Mesenteric fat pad (tissue), 1 donor: ENCODE results near the gene SPEN. TPM values are rescaled to one million over a fixed set of nuclear protein-coding genes. Genes with fewer than 3 reads are reported as not detected.
"Not testable (repeated sequence)": the region's sequence is repeated elsewhere in the genome, so short reads cannot be mapped to it uniquely, and the experiment has no call there.

Source experiments
- DNase-seq: peaks from one replicate; pipeline ENCODE4 v3.0.0-alpha.2; 2020; ENCODE audit warnings: low spot score
- total RNA-seq: library from RNA; stranded (reverse); fragmentation: NEBNext Ultra II Directional; extraction: Animal tissue kit (Norgen Biotek cat#: 25700); gene quantifications from one replicate; pipeline ENCODE4 v1.2.1, GENCODE V29; 2021
- donor health status: DM: yes; HTN: yes; CAD: no.

SPEN gene
- total RNA-seq, 1 donor from 2014 or later = 92.0 TPM

DNA sequence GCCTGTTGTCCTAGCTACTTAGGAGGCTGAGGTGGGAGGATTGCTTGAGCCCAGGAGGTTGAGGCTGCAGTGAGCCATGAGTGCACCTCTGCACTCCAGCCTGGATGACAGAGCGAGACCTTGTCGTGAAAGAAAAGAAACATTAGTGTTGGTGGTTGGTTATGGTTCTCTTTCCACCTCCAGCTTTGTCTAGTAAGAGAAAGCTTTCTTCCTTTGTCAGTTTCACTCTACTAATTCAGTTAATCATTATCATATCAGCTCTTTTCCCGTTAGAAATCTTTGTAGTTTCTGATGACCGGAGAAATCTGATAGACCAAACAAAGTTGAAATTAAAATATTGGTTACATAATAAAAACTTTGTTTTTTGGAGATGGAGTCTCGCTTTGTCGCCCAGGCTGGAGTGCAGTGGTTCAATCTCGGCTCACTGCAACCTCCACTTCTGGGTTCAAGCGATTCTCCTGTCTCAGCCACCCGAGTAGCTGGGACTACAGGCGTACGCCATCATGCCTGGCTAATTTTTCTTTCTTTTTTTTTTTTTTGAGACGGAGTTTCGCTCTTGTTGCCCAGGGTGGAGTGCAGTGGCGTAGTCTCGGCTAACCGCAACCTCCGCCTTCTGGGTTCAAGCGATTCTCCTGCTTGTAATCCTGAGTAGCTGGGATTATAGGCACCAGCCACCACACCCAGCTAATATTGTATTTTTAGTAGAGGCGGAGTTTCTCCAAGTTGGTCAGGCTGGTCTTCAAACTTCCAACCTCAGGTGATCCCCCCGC, 49.5 kb downstream of the SPEN start:
- DNase-seq = not testable (repeated sequence)

DNA sequence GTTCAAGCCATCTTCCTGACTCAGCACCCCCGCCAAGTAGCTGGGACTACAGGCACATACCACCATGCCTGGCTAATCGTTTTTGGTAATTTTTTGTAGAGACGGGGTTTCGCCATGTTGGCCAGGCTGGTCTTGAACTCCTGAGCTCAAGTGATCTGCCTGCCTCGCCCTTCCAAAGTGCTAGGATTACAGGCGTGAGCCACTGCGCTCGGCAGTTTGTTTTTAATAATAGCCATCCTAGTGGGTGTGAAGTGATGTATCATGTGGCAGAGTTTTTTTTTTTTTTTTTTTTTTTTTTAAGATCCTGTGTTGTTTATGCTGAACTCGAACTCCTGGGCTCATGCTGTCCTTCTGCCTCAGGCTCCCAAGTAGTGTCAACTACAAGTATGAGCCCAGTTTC, 51.8 kb downstream of the SPEN start:
- DNase-seq = no peak

DNA sequence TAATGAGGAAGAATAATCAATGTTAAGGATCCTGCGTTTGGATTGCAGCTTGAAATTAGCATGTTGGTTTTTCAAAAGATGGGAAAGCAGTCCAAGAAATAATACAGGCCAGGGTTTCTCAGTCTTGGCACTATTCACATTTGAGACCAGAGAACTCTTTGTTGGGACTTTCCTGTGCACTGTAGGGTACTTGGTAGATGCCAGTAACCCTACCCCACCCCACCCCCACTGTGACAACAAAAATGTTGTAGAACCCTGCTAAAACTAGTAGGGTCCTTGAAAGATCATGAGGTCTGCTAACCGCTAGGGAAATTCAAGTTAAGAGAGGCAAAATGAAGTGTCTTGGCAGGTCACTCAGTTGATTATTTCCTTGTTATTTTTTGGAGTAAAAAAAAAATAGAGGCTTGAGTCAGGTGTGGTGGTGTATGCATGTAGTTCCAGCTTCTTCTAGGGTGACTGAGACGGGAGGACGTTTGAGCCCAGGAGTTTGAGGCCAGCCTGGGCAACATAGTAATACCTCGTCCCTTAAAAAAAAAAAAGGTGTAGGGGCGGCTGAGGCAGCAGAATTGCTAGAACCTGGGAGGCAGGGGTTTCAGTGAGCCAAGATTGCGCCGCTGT, 53.3 kb downstream of the SPEN start:
- no peak for DNase-seq

DNA sequence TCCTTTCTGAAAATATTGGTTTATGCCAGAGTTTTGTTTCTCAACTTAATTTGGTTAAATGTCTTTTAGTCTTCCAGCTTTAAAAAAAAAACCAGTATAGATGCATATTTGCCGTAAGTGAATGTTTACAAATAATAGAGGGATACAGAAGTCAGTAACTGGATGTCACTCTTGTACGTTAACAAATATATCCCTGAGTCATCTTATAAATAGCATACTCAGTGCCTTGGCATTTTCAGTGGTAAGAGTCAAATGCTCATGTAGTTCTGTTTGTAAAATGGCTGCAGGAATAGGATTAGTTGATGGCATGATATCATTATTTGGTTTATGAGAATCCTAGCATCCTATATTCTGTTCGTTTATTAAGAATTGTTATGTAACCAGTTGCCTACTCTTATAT, 55.4 kb downstream of the SPEN start:
- no peak for DNase-seq

DNA sequence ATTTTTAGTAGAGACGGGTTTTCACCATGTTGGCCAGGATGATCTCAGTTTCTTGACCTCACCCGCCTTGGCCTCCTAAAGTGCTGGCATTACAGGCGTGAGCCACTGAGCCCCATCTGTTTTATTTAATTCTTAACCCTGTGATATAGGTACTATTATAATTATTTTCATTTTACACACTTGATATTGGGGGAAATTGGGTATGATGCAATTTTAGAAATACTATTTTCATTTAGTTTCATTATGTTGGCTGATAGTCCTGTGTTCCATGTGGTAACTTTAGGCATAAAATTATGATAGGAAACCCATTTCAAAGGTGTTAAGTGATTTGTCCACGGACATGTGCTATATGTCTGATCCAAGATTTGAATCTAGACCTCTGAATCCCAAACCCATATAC, 61.1 kb downstream of the SPEN start:
- no peak for DNase-seq

DNA sequence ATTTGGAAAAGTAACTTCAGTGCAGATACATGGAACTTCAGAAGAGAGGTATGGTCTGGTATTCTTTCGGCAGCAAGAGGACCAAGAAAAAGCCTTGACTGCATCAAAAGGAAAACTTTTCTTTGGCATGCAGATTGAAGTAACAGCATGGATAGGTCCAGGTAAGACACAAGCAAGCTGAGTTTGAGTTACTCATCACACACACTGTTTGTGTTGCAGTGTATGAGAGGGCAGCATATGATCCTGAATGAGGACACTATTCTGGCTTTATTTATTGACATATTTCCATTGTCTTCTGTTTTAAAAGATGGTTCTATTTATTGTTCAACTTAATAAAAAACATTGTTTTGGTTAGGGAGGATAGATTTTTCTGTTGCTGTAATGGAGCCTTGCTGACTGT, 63.6 kb downstream of the SPEN start:
- DNase-seq = no peak

DNA sequence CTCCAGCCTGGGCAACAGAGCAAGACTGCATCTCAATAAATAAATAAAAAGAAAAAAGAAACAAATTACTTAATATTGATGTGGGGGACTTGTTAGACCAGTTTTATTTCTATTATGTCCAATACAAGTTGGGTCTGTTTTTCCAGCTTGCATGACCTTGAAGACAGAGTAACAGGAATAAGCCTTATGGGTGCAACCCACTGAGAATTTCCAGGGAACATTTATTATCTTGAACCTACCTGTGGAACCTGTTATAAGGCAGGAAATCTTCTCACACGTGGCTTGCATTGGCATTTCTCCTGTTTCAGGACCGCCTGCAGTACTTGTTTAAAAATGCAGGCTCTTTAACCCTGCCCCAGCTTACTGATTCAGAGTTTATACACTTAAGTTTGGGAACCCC, 64.4 kb downstream of the SPEN start:
- DNase-seq = no peak

DNA sequence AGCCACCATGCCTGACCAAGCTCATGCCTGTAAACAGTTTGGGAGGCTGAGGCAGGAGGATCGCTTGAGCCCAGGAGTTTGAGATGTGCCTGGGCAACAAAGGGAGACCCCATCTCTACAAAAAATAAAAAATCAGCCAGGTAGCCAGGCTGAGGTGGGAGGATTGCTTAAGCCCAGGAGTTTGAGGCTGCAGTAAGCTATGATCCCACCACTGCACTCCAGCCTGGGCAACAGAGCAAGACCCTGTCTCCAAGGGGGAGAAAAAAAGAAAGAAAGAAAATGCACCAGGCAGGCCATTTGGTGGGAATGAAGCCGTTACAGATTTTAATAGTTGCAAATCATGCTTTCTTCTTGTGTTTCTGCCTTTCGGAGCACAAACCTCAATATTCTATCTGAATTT, 66.1 kb downstream of the SPEN start:
- DNase-seq = not testable (repeated sequence)

DNA sequence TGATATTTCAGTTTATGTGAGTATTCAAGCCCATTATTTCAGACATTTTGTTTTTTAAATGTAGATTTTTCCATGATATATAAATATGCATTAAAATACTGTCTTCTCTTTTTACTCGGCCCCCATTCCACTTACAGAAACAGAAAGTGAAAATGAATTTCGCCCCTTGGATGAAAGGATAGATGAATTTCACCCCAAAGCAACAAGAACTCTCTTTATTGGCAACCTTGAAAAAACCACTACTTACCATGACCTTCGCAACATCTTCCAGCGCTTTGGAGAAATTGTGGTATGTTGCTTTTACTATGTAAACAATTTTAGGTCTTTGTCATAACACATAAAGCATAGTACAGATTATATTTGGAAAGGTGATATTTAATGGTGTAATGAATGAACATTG, 68.5 kb downstream of the SPEN start:
- no peak for DNase-seq

DNA sequence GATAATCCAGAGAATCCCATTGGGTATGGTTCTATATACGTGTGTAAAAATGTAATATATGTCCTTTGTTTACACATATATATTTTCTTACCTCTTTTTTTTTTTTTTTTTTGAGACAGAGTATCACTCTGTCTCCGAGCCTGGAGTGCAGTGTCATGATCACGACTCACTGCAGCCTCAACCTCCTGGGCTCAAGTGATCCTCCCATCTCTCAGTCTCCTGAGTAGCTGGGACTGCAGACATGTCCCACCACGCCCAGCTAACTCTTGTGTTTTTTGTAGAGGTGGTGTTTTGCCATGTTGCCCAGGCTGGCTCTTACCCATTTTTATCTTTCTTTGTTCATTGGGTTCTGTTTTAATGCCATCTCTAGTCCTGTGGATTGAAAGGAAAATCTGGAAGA, 68.9 kb downstream of the SPEN start:
- no peak for DNase-seq

DNA sequence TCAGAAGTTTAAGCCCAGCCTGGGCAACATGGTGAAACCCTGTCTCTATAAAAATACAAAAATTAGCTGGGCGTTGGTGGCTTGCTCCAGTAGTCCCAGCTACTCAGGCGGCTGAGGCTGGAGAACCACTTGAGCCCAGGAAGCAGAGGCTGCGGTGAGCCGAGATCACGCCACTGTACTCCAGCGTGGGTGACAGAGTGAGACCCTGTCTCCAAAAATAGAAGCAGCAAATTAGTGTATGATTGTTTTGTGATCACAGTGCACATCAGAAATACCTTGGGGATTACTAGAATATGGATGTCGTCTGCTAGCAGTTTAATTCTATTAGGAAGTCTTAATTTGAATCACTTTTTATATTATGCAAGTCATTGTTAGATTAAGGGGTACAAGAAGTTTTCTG, 69.4 kb downstream of the SPEN start:
- no peak for DNase-seq

DNA sequence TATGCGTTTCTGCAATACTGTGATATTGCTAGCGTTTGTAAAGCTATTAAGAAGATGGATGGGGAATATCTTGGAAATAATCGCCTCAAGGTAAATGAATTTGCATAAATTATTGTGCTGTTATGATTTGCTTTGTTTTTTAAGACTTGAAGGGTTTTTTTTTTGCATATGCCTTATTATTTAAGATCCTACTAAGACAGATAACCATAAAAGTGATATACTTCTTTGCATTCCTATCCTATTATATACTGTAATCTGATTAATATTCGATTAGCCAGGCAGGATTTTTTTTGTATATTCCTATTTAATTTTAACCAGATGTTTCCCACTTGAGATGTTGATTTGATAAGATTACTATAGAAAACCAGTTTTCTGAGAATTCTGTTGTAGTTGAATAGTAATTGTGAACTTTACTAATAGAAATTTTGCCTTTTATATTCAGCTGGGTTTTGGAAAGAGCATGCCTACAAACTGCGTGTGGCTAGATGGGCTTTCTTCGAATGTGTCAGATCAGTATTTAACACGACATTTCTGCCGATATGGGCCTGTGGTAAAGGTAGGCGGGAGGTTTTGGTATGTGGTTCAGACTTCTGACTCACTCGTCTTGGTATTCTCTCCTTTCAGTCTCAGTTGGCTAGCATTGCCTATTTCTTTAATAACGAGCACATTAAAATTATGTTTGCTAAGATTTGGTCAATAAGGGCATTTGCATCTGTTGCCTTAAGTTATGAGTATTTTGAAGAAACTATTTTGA, 71.6 kb downstream of the SPEN start:
- DNase-seq = no peak

DNA sequence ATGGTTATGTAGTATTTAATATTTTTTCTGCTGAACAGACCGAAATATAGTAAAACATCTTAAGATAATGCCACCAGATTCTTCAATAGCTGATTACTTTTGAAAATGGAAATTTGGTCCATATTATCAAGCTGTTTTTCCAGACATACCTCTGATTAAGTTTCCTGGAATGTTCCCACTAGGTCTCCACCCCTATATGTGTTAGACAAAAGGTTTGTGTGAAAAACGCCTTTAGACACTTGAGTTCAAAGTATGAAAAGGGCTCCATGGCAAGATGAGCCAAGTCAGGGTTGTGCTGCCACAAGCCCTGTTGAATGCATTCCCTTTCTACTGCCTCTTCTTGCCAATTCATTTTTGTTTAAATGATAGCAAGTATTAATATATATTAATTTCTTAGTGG, 75.7 kb downstream of the SPEN start:
- no peak for DNase-seq

DNA sequence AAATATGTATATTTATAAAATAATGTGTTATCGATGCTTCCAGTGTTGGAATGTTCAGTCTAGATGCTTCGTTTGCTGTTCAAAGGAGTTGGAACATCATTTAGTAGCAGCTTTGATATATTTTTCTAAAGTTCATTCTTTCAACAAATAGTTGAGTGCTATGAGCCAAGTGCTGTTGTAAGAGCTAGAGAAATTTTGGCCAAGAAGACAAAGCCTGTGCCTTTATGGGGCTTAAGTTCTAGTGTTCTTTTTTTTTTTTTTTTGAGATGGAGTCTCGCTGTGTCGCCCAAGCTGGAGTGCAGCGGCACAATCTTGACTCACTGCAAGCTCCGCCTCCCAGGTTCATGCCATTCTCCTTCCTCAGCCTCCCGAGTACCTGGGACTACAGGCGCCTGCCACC, 78.9 kb downstream of the SPEN start:
- DNase-seq = not testable (repeated sequence)

DNA sequence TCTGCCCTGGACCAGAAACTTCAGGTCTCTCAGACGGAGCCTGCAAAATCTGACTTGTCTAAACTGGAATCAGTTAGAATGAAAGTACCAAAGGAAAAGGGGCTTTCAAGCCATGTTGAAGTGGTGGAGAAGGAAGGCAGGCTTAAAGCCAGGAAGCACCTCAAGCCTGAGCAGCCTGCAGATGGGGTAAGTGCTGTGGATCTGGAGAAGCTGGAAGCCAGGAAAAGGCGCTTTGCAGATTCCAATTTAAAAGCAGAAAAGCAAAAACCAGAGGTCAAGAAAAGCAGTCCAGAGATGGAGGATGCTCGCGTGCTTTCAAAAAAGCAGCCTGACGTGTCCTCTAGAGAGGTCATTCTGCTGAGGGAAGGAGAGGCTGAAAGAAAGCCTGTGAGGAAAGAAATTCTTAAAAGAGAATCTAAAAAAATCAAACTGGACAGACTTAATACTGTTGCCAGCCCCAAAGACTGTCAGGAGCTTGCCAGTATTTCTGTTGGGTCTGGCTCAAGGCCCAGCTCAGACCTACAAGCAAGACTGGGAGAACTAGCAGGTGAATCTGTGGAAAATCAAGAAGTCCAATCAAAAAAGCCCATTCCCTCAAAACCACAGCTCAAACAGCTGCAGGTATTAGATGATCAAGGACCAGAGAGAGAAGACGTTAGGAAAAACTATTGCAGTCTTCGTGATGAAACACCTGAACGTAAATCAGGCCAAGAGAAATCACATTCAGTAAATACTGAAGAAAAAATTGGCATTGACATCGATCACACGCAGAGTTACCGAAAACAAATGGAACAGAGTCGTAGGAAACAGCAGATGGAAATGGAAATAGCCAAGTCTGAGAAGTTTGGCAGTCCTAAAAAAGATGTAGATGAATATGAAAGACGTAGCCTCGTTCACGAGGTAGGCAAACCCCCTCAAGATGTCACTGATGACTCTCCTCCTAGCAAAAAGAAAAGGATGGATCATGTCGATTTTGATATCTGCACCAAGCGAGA, 81.8 kb downstream of the SPEN start:
- DNase-seq = no peak

DNA sequence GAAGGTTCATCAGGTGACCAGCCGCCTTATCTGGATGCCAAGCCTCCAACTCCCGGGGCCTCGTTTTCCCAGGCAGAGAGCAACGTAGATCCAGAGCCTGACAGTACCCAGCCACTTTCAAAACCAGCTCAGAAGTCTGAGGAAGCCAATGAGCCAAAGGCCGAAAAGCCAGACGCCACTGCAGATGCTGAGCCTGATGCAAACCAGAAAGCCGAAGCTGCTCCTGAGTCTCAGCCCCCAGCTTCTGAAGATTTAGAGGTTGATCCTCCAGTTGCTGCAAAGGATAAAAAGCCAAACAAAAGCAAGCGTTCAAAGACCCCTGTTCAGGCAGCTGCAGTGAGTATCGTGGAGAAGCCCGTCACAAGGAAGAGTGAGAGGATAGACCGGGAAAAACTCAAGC, 83.9 kb downstream of the SPEN start:
- DNase-seq = no peak

DNA sequence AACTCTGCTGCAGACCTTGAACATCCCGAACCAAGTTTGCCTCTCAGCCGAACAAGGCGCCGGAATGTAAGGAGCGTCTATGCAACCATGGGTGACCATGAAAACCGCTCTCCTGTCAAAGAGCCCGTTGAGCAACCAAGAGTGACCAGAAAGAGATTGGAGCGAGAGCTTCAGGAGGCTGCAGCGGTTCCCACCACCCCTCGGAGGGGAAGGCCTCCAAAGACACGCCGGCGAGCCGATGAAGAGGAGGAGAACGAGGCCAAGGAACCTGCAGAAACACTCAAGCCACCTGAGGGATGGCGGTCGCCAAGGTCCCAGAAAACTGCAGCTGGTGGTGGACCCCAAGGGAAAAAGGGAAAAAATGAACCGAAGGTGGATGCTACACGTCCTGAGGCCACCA, 84.4 kb downstream of the SPEN start:
- no peak for DNase-seq

DNA sequence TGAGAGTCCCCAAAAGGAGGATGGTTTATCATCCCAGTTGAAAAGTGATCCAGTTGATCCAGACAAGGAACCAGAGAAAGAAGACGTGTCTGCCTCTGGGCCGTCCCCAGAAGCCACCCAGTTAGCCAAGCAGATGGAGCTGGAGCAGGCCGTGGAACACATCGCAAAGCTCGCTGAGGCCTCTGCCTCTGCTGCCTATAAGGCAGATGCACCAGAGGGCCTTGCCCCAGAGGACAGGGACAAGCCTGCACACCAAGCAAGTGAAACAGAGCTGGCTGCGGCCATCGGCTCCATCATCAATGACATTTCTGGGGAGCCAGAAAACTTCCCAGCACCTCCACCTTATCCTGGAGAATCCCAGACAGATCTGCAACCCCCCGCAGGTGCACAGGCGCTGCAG, 85.1 kb downstream of the SPEN start:
- peak; percentile 67 for DNase-seq

DNA sequence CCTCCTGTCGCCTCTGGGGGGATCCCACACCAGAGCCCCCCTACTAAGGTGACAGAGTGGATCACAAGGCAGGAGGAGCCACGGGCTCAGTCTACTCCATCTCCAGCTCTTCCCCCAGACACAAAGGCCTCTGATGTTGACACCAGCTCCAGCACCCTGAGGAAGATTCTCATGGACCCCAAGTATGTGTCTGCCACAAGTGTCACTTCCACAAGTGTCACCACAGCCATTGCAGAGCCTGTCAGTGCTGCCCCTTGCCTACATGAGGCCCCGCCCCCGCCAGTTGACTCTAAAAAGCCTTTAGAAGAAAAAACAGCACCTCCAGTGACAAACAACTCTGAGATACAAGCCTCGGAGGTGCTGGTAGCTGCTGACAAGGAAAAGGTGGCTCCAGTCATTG, 86.2 kb downstream of the SPEN start:
- peak; percentile 60 for DNase-seq

DNA sequence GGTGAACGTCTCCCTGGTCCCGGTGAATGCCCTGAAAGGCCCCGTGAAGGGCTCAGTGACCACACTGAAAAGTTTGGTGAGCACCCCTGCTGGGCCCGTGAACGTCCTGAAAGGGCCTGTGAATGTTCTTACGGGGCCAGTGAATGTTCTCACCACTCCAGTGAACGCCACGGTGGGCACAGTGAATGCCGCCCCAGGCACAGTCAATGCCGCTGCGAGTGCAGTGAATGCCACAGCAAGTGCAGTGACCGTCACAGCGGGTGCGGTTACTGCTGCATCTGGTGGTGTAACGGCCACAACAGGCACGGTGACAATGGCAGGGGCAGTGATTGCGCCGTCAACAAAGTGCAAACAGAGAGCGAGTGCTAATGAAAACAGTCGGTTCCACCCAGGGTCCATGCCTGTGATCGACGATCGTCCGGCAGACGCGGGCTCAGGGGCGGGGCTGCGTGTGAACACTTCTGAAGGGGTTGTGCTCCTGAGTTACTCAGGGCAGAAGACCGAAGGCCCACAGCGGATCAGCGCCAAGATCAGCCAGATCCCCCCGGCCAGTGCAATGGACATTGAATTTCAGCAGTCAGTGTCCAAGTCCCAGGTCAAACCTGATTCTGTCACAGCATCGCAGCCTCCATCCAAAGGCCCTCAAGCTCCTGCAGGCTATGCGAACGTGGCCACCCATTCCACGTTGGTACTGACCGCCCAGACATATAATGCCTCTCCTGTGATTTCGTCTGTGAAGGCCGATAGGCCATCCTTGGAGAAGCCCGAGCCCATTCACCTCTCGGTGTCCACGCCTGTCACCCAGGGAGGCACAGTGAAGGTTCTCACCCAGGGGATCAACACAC, 86.9 kb downstream of the SPEN start:
- peak; percentile 75 for DNase-seq
